DLD1 (cell line): Measurements from ENCODE around the gene PGM1.

ENCODE experiments used
- in situ Hi-C: cut with HindIII; loops from 2 replicates; pipeline ENCODE4 v1.10.0; 2017; ENCODE audit warnings: low sequenced_read_pairs

PGM1 gene

DNA sequence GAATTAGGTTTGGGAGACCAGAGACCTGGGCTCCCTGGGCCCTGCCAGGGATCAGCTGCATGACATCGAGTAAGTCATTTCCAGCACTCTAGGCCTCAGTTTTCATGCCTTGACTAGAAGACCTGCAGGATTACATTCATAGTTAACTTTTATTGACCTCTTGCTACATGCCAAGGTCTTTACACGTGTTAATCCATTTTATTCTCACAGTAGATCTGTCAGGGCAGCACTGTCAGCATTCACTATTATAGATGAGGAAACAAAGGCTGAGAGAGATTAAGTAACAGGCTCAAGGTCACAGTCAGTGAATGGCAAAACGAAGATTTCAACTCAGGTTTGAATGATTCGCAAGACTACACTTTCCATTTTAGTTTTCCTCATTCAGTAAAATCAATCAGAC is 37.0 kb downstream of the PGM1 start:
- in situ Hi-C loops, result loop anchor here (10.0 kb wide), 1 partner anchor 605 kb away; no protein-coding TSS in a partner anchor

DNA sequence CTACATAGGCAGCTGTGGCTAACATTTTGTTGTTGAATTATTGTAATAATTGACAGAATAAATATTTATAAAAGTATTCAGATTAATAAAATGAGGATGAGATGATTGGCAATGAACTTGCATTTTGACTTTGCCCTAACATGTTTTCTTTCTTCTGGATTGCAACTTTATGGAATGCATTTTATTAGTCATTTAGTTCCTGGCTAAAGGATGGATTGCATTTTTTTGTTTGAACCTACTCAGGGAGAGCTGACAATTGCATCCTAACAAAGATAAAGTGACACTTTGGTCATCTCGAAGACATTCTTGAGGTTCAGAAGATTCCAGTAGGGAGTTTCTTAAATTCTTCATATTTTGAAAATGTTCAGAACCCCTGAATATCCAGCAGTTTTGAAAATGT is 37.5 kb downstream of the PGM1 start:
- in situ Hi-C loops, result loop anchor here (10.0 kb wide), 1 partner anchor 604 kb away; no protein-coding TSS in a partner anchor

DNA sequence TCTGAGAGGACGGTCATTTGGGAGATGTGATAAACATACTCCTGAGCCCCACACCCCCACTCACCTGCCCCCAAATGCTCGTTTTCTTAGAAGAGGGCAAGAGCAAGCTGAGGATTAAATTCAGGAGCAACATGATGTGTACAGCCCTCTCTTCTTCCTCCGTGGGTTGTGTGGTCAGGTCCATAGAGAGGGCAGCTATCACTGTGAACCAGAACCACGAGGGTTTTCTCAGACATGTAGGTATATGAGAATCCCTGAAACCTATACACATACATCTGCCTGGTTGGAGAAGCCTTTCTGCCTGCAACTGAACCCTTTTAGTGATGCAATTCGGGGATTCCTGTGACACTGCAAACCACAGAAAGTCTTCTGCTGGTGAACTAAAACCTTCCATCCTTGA is 38.9 kb downstream of the PGM1 start:
- in situ Hi-C loops, result loop anchor here (10.0 kb wide), 1 partner anchor 603 kb away; no protein-coding TSS in a partner anchor

DNA sequence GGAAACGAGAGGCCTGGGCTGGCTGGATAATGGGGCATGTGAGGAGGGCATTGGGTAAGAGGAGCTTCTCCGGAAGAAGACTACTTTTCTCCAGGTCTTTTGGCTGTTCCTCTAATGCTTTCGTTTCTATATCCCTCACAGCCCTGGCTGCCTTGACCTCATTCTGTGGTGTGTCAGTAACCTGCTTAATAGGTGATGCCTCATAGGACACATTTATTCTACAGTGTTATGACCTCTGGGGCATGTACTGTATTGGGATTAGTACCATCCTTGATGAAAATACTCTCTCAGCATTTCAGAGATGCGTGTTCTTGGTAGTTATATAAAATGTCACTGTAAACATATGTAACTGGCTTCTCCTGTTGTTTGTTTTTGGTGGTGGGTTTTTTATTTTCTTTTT is 40.1 kb downstream of the PGM1 start:
- in situ Hi-C loops, result loop anchor here (10.0 kb wide), 1 partner anchor 602 kb away; no protein-coding TSS in a partner anchor

DNA sequence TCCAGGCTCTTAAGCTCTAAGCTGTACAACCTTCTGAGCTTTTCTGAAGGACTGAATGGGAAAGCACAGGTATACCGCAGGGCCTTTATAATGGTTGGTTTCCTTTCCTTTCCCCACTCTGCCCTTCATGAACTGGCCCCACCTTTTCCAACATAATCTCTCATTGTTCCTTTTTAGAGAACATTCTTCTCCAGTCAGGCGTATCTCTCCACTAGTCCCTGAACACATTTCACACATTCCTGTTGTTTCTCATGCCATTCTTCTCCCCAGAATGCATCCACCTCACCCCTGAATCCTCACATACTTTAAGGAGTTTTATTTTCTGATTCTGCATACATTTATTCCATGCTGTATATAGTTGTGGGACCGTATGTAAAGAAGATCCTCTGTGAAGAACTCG is 41.3 kb downstream of the PGM1 start:
- in situ Hi-C loops, result loop anchor here (10.0 kb wide), 1 partner anchor 600 kb away; no protein-coding TSS in a partner anchor

DNA sequence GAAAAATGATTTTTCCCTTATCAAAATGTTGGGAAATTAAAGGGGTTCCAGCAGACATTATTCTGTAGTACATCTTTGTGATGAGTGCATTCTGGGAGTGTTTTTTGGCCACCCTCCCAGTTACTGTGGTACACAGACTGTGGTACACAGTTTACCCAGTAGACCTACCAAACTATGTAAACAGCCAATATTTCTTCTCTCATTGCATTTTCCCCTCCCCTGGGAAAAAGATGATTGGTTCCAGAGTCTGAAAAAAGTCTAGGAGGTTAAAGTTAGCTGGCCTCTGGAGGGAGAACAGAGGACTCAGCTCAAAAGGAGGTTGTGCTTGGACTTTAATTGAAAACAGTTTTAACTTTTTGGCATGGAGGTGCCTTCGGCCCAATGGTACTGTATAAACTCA is 42.5 kb downstream of the PGM1 start:
- in situ Hi-C loops, result loop anchor here (10.0 kb wide), 1 partner anchor 599 kb away; no protein-coding TSS in a partner anchor

DNA sequence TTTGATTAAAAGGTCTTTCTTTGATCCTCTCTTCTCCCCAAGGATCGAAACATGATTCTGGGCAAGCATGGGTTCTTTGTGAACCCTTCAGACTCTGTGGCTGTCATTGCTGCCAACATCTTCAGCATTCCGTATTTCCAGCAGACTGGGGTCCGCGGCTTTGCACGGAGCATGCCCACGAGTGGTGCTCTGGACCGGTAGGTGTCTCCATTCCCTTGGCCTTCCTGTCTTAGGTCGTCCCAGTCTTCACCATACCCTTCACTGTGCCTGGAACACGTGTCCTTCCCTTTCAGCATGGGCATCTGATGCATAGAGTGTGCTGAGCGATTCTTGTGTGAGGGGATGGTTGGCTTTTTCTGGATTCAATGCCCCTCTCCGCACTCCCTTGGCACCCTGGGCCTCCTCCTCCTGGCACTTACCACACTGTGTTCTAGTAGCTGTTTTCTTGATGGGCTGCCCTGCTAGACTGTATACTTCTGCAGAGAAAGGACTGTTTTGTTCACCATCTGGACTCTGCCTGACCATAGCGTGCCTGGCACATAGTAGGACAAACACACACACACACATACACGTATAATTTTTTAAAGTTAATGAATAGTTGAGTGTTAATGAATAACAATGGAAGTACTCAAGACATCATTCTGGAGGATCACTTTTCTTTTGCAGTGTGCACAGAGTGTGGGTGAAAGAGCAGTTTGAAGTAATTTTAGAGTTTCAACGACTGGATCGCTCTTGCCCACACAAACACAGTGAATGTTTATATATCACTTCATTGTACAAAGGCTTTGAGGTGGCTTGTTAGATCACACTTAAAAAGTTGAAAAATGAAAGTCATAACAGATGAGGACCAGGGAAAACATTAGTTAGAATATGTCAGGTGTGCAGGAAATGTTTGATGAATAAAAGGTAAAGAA is 43.2 kb downstream of the PGM1 start:
- in situ Hi-C loops, result loop anchor here (10.0 kb wide), 1 partner anchor 598 kb away; no protein-coding TSS in a partner anchor

DNA sequence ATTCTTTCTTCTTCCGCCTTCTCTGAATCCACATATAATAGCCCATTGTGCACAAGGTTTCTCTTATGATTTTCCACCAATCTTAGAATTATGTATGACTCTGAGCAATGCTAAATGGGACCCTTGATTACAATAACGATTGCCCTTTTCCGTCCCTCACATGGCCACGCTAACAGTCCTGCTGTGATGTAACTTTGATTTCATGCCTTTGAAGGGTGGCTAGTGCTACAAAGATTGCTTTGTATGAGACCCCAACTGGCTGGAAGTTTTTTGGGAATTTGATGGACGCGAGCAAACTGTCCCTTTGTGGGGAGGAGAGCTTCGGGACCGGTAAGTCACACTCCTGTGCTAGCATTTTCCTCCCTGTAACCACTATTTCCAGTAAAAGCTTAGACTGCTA is 45.3 kb downstream of the PGM1 start:
- in situ Hi-C loops, result loop anchor here (10.0 kb wide), 1 partner anchor 596 kb away; no protein-coding TSS in a partner anchor

DNA sequence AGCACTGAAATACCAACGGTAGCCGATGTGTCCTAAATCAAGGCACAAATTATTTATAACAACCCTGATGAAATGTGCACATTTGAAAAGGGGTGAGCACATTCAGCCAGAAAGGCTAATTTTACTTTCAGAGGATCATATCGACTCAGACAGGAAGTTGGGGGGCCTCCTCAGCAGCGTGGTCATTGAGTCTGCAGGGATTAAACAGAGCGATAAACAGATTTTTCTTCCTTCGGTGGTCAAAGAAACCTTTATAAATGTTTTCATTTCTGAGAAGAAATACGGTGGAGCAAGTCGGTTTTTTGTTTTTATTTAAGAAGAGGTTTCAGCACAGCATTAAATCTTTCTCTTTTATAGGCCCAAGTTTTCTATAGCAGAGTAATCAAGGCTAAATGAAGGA is 45.7 kb downstream of the PGM1 start:
- in situ Hi-C loops, result loop anchor here (10.0 kb wide), 1 partner anchor 596 kb away; no protein-coding TSS in a partner anchor

DNA sequence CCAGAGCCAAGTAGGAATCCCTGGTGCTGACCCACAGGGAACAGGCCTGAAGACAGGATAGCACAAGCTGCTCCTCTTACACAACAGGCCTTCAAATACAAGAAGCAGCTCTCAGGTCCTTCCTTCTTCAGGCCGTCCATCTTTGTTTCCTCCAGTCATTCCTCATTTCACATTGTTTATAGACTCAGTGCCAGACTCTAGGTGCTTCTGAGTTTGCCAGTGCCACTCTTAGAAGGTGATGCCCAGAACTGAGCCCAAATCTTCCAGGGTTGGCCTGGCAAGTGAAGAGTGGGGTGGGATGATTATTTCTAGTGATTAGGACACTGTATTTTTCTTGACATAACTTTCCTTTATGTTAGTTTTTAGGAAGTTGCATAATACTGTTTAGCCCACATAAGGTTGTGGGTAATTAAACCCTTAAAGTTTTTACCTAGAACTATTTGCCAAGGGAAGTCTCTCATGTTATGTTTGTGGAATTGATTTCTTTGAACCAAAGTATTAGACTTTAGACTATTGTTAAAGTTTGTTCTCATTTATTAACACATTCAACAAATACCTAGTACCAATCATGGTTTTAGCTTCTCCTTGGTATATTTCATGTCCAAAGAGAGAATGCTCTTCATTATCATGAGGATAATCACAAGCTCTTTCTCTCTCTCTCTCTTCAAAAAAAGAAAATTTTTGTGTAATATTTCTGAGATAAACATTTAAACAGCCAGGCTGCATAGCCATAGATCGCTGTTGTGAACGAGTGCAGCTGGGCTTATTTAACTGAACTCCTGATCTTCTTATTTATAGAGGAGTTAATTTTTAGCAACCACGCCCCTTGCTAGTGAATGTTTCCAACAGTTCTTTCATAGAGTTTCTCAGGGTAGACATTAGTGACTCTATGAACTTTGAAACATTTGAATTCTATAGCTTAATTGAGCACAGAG is 47.7 kb downstream of the PGM1 start:
- in situ Hi-C loops, result no loop called here

DNA sequence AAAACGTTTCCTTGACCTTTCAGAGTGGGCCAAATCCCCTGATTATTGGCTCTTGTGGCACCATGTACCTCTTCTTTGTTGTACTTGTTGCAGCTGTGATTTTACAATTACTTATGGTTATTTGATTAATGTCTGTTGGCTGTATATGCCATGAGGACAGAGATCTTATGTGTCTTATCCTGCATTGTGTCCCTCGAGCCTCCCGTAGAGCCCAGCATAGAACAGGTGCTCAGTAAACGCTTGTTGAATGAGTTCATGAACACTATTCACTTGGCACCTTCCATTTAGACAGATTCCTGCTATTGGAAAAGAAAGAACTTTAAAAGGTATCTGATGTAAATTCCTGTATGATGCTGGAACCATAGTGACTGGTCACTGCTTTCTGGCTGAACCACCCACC is 48.4 kb downstream of the PGM1 start:
- in situ Hi-C loops, result no loop called here

DNA sequence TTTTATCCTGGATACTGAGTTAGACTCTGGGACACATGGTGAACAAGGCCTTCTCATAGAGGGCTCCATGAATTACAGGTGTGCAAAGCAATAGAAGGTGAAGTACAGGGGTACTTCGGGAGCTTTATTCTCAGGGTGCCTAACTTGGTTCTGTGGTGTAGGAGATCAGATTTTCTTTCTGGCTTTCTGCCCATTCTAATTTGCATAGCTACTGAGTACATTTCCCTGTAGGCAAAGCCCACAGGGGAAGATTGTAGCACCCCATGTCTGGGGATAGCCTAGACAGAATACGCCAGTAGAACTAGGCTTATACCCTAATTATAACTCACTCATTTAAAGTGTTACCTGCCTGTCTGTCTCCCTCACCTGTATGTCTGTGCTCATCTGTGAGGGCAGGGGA is 49.7 kb downstream of the PGM1 start:
- in situ Hi-C loops, result no loop called here

DNA sequence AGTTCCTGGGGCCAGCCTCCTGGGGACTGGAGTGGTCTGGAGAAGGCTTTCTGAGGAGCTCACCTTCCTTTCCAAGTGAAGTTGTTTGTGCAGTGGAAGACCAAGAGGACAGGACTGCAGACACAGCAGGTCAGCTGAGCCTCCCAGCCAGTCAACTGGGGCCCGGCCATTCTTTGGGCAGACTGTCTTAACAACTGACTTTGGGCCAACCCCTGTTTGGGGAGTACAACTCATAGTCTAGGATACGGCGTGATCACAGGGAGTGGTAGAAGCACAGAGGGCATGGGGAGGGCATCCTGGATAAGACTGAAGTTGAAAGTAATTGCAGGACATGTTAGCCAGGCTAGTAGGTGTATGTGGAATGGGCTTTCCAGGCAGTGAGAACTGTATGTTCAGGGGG is 50.3 kb downstream of the PGM1 start:
- in situ Hi-C loops, result no loop called here

DNA sequence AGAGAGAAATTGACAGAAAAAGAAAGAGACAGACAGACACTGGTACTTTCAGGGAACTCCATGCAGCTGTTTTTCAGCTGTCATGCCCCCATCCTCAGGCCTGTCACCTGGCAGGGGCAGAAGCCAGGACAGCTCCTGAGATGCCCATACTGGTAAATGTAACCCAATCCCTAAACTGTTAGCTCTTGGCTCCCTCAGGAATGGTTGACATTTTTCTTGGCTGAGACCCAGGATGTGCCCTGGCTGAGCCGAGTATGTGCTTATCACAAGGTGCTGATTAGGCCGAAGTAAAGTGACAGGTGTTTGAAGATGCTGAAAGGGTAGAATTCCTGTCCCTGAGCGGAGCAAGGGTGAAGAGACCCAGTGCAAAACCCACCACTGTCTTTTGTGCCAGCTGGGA is 50.7 kb downstream of the PGM1 start:
- in situ Hi-C loops, result no loop called here

DNA sequence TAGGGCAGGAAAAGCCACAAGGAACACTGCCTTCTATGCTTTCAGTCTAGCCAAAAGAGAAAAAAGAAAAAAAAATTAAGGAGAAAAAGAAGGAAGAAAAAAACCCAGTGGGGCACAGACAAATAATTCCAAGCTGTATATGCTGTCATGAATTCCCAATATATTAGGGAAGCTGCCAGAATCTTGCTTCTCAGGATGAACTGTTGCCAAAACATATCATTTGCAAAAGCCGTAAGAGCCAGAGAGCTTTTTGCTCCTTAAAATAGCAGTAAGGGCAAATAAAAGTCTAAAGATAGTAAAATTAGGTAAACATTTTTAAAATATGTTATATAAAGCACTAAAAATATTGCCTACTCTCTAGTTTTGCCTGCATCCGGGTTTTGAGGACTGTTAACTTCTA is 52.1 kb downstream of the PGM1 start:
- in situ Hi-C loops, result no loop called here

DNA sequence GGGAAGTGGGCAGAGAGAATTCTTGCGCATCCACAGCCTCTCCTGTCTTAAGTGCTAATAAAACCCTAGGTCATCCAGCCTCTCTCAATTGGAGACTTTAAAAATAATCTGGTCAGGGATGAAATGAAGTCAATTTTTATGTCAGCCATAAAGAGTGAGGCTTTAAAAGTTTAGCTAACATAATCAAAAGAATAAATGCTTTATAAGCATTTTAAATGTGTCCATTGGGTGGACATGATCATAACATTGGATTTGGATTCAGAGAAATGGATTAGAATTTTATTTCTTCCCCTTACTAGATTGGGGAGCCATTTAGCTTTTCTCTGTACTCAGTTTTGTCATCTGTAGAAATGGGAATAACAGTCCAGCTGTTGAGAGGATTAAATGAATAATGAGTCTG is 55.5 kb downstream of the PGM1 start:
- in situ Hi-C loops, result no loop called here

DNA sequence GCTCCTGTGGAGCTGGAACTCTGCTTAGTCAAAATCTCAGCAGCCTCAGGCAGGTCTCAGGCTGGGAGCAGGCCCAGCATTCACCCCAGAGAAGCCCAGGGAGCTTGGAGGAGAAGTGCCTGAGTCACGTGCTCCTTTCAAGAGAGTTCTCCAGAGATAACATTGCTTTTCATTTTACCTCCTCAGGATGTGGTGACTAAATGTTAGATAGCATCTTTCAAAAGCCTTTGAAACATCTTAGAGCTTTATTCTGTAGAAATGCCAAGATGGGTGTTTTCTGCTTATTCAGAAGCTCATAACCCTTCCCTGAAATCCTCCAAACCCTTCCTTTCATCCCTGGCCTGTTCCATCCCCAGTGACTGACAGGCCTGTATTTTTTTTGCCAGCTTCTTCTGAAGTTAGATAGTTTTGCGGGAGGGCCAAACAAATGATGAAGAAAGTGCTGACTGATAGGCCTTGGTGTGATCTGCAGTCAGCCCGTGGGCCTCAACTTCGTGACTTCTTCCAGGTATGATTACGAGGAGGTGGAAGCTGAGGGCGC is 58.0 kb downstream of the PGM1 start:
- in situ Hi-C loops, result no loop called here

DNA sequence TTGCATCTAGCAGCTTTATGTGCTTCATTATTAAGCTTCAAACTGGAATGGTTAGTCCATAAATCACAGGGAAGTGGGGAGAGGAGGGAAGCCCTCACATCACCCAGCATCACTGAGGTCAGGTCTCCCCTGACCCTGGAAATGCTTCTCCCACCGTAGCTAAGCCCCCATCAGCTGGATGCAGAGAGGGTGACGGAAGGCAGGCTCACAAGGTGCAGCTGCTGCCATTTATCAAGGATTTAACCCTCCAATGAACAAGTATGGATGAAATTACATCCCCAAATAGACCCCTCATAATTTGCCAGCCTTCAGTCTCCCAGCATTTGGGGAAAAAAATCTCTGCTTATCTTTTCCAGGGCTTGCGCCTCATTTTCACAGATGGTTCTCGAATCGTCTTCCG is 60.8 kb downstream of the PGM1 start:
- in situ Hi-C loops, result no loop called here

DNA sequence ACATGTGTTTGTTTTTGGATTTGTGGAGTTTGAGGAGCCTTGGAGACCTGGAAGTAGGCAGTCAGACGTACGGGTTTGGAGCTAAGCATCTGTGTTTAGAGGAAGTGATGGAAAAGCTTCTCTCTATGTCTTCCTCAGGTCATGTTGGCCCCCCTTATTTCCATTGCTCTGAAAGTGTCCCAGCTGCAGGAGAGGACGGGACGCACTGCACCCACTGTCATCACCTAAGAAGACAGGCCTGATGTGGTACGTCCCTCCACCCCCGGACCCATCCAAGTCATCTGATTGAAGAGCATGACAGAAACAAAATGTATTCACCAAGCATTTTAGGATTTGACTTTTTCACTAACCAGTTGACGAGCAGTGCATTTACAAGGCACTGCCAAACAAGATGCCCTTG is 66.2 kb downstream of the PGM1 start:
- in situ Hi-C loops, result no loop called here

DNA sequence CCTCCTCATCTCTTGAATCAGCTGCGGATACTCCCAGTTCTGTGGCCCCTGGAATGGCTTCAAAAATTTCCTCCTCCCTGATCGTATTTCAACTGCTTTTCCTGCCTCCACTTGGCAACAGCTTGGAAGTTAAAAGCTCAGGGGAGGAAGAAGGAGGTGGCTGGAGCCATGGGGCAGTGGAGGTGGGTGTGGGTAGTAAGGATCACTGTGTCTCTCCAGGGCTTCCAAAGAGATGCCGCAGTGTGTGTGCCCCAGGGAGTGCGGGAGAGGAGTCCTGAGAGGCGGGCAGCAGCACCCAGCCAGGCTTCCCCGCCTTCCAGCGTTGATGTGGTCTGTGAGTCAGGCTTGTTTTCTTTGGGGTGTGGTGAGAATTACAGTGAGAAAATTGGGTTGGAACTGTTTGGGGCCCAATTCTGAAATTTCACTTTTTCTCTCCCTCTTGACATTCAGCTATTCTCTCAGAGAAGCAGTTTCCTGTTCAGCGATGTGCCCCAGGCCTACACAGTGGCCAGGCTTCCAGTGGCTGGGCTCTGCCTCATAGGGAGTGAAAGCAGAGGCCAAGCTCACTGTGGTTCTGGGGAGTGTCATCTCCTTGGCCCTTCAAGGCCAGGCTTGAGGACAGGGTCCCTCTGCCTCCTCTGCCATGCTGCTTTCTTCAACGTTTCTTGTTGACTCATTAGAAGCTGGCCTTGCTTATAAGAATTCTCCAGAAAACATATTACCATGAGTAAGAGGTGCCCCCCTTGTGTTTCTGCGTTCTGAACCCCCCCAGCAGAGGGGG is 69.0 kb downstream of the PGM1 start:
- in situ Hi-C loops, result no loop called here
